Measurements from ENCODE around the gene PTTG2.

DNA sequence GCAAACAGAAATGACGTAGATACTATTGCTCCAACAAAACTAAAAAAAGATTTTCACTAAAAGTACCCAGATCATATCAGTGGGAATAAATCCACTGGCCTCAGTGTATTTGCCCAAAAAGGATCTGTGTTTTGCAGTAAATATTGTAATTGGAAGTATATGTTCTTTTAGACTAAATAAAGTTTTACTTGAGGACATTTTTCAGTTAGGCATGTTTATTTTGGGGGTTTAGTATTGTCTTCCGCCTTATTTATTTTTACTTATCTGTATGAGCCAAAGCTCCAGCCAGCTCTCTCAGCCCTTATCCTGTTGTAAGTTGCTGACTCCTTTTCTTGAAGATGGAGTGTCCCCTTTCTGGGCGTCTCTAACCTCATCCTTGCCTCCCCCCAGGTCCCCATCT, 49.8 kb downstream of the PTTG2 start:
- TF ChIP-seq, protein P1, sequence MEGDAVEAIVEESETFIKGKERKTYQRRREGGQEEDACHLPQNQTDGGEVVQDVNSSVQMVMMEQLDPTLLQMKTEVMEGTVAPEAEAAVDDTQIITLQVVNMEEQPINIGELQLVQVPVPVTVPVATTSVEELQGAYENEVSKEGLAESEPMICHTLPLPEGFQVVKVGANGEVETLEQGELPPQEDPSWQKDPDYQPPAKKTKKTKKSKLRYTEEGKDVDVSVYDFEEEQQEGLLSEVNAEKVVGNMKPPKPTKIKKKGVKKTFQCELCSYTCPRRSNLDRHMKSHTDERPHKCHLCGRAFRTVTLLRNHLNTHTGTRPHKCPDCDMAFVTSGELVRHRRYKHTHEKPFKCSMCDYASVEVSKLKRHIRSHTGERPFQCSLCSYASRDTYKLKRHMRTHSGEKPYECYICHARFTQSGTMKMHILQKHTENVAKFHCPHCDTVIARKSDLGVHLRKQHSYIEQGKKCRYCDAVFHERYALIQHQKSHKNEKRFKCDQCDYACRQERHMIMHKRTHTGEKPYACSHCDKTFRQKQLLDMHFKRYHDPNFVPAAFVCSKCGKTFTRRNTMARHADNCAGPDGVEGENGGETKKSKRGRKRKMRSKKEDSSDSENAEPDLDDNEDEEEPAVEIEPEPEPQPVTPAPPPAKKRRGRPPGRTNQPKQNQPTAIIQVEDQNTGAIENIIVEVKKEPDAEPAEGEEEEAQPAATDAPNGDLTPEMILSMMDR (IDR thresholded peaks at IDR 0.05): no peak
- TF ChIP-seq POLR2A (IDR thresholded peaks at IDR 0.05) (no peak), EP300 (IDR thresholded peaks at IDR 0.05) (no peak)
